Vagina (tissue), 2 donors: ENCODE measurements around the gene RAB44.

Experiments
- POLR2A ChIP-seq, 2 donors: fragments of 450-650 bp; IDR thresholded peaks; one replicate each; pipeline ENCODE4 v1.6.1; 2017; ENCODE audit warnings: antibody characterized with exemption in 2 of 2, mild to moderate bottlenecking in 2 of 2, moderate library complexity in 2 of 2
- TF ChIP-seq, protein P1 (sequence below), 3 experiments: fragments of 450-650 bp in 2 of 3; fragments of 200-600 bp in 1 of 3; sonication (generic) in 1 of 3; IDR thresholded peaks; one replicate each; pipeline ENCODE4 v1.5.1; 2017 to 2019; ENCODE audit warnings: antibody characterized with exemption in 3 of 3, mild to moderate bottlenecking in 2 of 3, moderate library complexity in 2 of 3

DNA sequence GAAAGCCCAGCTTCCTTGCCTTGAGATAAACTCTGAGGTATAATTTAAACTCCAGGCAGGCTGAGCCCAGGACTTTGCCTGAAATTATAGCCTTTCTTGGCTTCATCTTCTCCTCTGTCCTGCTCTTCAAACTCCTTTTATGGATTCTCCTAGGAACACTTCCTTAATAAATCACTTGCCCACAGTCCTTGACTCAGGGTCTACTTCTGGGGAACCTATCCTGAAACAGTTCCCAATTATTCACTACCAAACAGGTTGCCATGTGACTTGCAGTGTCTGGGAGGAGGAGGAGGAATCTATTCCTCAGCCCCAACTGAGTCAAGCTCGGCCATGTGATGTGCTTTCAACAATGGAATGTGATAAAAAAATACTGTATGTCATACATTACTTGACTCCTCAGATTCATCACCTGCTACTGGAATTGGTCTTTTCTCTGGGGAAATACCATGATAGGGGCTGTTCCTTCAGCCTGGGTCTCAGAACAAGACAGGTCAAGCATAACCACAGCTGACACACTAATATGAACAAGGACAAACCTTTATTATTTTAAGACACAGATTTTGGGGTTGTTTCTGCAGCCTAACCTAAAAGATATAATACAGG lies 39.6 kb upstream of the RAB44 start:
- no peak for TF ChIP-seq POLR2A (IDR thresholded peaks at IDR 0.05)
- TF ChIP-seq, protein P1, sequence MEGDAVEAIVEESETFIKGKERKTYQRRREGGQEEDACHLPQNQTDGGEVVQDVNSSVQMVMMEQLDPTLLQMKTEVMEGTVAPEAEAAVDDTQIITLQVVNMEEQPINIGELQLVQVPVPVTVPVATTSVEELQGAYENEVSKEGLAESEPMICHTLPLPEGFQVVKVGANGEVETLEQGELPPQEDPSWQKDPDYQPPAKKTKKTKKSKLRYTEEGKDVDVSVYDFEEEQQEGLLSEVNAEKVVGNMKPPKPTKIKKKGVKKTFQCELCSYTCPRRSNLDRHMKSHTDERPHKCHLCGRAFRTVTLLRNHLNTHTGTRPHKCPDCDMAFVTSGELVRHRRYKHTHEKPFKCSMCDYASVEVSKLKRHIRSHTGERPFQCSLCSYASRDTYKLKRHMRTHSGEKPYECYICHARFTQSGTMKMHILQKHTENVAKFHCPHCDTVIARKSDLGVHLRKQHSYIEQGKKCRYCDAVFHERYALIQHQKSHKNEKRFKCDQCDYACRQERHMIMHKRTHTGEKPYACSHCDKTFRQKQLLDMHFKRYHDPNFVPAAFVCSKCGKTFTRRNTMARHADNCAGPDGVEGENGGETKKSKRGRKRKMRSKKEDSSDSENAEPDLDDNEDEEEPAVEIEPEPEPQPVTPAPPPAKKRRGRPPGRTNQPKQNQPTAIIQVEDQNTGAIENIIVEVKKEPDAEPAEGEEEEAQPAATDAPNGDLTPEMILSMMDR (IDR thresholded peaks at IDR 0.05) = no peak
